GM12801 (cell line): Measurements from ENCODE around the gene CEACAM5.

Experiments
- CTCF ChIP-seq: IDR thresholded peaks from one replicate; pipeline ENCODE4 v1.5.1; 2011; ENCODE audit warnings: control low read depth; ENCODE audit not compliant: insufficient read length; ENCODE audit errors: extremely low read depth

Gene CEACAM5

GRCh38 chr19:41701401-41702075 is 6.9 kb upstream of the CEACAM5 start:
- TF ChIP-seq CTCF: no peak

GRCh38 chr19:41702171-41702651 is 6.2 kb upstream of the CEACAM5 start:
- TF ChIP-seq CTCF: no peak

- TF ChIP-seq CTCF: no peak
These were observed 4.7 kb upstream of the CEACAM5 start for GRCh38 chr19:41703602-41704293.

GRCh38 chr19:41705393-41706174 is 2.8 kb upstream of the CEACAM5 start:
- no peak for TF ChIP-seq CTCF

GRCh38 chr19:41706741-41707501 is 1.5 kb upstream of the CEACAM5 start:
- no peak for TF ChIP-seq CTCF

- TF ChIP-seq CTCF: no peak
These were observed 969 bp upstream of the CEACAM5 start for GRCh38 chr19:41707502-41707812.

GRCh38 chr19:41707871-41708371 is 505 bp upstream of the CEACAM5 start:
- no peak for TF ChIP-seq CTCF
